NCI-H2081 treated with DMSO at 0.1 percent for 48 hours (cell line): ENCODE measurements around the gene SRP68.

ENCODE experiments used
- DNase-seq: peaks from one replicate; lab custom pipeline; 2025; lab: John Stamatoyannopoulos, UW

Gene SRP68

GRCh38 chr17:76072148-76072858, at the start of gene SRP68:
TSS of gene SRP68 (minus strand) at chr17:76072517. CDS start at chr17:76072491, 26 bp downstream.
- peak; percentile 89 for DNase-seq

- no peak for DNase-seq
These were observed 49.7 kb upstream of the SRP68 start for GRCh38 chr17:76121932-76122430.

GRCh38 chr17:76120658-76121008, 48.3 kb upstream of the SRP68 start:
- DNase-seq: no peak

- DNase-seq: no peak
These were observed 47.4 kb upstream of the SRP68 start for GRCh38 chr17:76119409-76120371.

- DNase-seq: no peak
These were observed 42.9 kb upstream of the SRP68 start for GRCh38 chr17:76115138-76115754.

- DNase-seq: no peak
These were observed 39.6 kb upstream of the SRP68 start for GRCh38 chr17:76111956-76112355.

- DNase-seq: no peak
These were observed 35.2 kb upstream of the SRP68 start for GRCh38 chr17:76107509-76107908.

- no peak for DNase-seq
These were observed 34.4 kb upstream of the SRP68 start for GRCh38 chr17:76106703-76107102.

- DNase-seq: no peak
These were observed 32.5 kb upstream of the SRP68 start for GRCh38 chr17:76104896-76105231.

GRCh38 chr17:76104140-76104895, 32.0 kb upstream of the SRP68 start:
- no peak for DNase-seq

GRCh38 chr17:76103274-76104139, 31.2 kb upstream of the SRP68 start, which contains the start of gene EXOC7:
TSS of gene EXOC7 (minus strand) at chr17:76103787. CDS start at chr17:76103692, 95 bp downstream.
- DNase-seq: peak; percentile 53

- no peak for DNase-seq
These were observed 30.6 kb upstream of the SRP68 start for GRCh38 chr17:76102944-76103273.

- DNase-seq: no peak
These were observed 25.5 kb upstream of the SRP68 start for GRCh38 chr17:76097716-76098295.

- DNase-seq: no peak
These were observed 23.6 kb upstream of the SRP68 start for GRCh38 chr17:76095943-76096342.

- DNase-seq: no peak
These were observed 21.7 kb upstream of the SRP68 start for GRCh38 chr17:76094046-76094445.

GRCh38 chr17:76092526-76093413, 20.5 kb upstream of the SRP68 start:
- no peak for DNase-seq

- no peak for DNase-seq
These were observed 19.4 kb upstream of the SRP68 start for GRCh38 chr17:76091526-76092286.

- DNase-seq: no peak
These were observed 18.3 kb upstream of the SRP68 start for GRCh38 chr17:76090517-76091129.
